ENCODE results near the gene TMEM130. TPM values are rescaled to one million over a fixed set of nuclear protein-coding genes. Genes with fewer than 3 reads are reported as not detected.

Gene TMEM130
- total and polyA plus RNA-seq, 4 donors = not detected

- H3K4me1 ChIP-seq (ENCODE audit: control insufficient read depth in 4 of 4, insufficient read depth in 4 of 4, low read length in 3 of 4) = no peaks in the 10 kb centered on the region
- no peak for TF ChIP-seq ATF3 (IDR thresholded peaks at IDR 0.05)
- TF ChIP-seq CTCF (IDR thresholded peaks at IDR 0.05; ENCODE audit: low read depth, low read length, missing input control) = no peak
- TF ChIP-seq REST (IDR thresholded peaks at IDR 0.05) = no peak
- TF ChIP-seq FOXA2 (IDR thresholded peaks at IDR 0.05) = no peak
- TF ChIP-seq SP1 (IDR thresholded peaks at IDR 0.05) = no peak
- TF ChIP-seq, protein P1, sequence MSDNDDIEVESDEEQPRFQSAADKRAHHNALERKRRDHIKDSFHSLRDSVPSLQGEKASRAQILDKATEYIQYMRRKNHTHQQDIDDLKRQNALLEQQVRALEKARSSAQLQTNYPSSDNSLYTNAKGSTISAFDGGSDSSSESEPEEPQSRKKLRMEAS (IDR thresholded peaks at IDR 0.05) = no peak
- no peak for TF ChIP-seq NR2F2 (IDR thresholded peaks at IDR 0.05)
- TF ChIP-seq HNF4G (IDR thresholded peaks at IDR 0.05) = no peak
- H3K27ac ChIP-seq (ENCODE audit: low read depth in 1 of 2, low read length in 2 of 2) = no peak overlapping the region
- H3K9ac ChIP-seq (ENCODE audit: low read depth in 1 of 2, low read length in 2 of 2) = no peak overlapping the region
- no peak for DNase-seq (ENCODE audit: low spot score)
- H3K4me3 ChIP-seq (ENCODE audit: low read depth in 1 of 3, low read length in 3 of 3) = no peak overlapping the region
- no peaks in the 10 kb centered on the region for H3K36me3 ChIP-seq (ENCODE audit: control insufficient read depth in 4 of 4, insufficient read depth in 3 of 4, low read depth in 1 of 4, low read length in 3 of 4)
- H3K9me3 ChIP-seq (ENCODE audit: control insufficient read depth in 4 of 4, low read length in 3 of 4) = no peaks in the 10 kb centered on the region
- no peaks in the 10 kb centered on the region for H3K27me3 ChIP-seq (ENCODE audit: control insufficient read depth in 4 of 4, insufficient read depth in 4 of 4, low read length in 3 of 4)
- 92% methylated on average over 2 of the region's 2 CpGs for WGBS
Observed at GRCh38 chr7:98833022-98833421, 36.8 kb downstream of the TMEM130 start.

GRCh38 chr7:98831641-98832221, 38.1 kb downstream of the TMEM130 start:
- Histone ChIP-seq H3K9ac (ENCODE audit: low read depth in 1 of 2, low read length in 2 of 2) (no peak overlapping the region), H3K27me3 (ENCODE audit: control insufficient read depth in 4 of 4, insufficient read depth in 4 of 4, low read length in 3 of 4) (no peaks in the 10 kb centered on the region), H3K9me3 (ENCODE audit: control insufficient read depth in 4 of 4, low read length in 3 of 4) (no peaks in the 10 kb centered on the region), H3K36me3 (ENCODE audit: control insufficient read depth in 4 of 4, insufficient read depth in 3 of 4, low read depth in 1 of 4, low read length in 3 of 4) (no peaks in the 10 kb centered on the region), H3K4me1 (ENCODE audit: control insufficient read depth in 4 of 4, insufficient read depth in 4 of 4, low read length in 3 of 4) (no peaks in the 10 kb centered on the region), H3K27ac (ENCODE audit: low read depth in 1 of 2, low read length in 2 of 2) (no peak overlapping the region), H3K4me3 (ENCODE audit: low read depth in 1 of 3, low read length in 3 of 3) (no peak overlapping the region)
- TF ChIP-seq CTCF (IDR thresholded peaks at IDR 0.05; ENCODE audit: low read depth, low read length, missing input control) (peak; percentile 34), SP1 (IDR thresholded peaks at IDR 0.05) (no peak), RAD21 (IDR thresholded peaks at IDR 0.05) (peak in 1 of 2 donors; percentile 23)
- DNase-seq (ENCODE audit: low spot score) = peak; percentile 49
- 82% methylated on average over 8 of the region's 8 CpGs for WGBS

Measured in liver (tissue), 9 donors.